Occipital lobe (tissue), 2 donors: ENCODE data around the gene DAPP1. TPM values are rescaled to one million over a fixed set of nuclear protein-coding genes. Genes with fewer than 3 reads are reported as not detected.

Experiments
- DNase-seq: peaks from one replicate; lab custom pipeline; 2025; lab: John Stamatoyannopoulos, UW
- total RNA-seq: library from RNA; depleted of rRNA; stranded (reverse); fragments of >200 nt; gene quantifications from one replicate; pipeline ENCODE4 v1.2.3, GENCODE V29; 2014

Gene DAPP1
- total RNA-seq, 1 donor from 2014 or later = 0.94 TPM

DNA sequence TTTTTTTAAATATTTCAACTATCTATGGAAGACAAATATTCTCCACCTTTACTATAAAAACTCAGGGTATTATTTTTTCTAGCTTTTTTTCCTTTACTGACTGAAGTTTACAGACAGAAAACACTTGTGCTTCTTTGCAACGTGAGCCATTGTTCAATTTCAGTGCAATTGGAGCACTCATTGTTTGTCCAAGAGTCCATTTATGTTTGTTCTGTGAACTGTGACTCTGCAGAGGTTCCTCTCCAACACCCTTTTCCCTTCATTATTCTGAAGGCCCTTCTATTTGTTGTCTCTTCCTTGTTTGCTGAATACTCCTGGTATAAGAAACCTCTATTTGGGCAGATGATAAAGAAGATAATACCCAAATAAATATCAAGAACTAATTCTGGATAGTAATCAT, 37.4 kb downstream of the DAPP1 start:
- no peak for DNase-seq

DNA sequence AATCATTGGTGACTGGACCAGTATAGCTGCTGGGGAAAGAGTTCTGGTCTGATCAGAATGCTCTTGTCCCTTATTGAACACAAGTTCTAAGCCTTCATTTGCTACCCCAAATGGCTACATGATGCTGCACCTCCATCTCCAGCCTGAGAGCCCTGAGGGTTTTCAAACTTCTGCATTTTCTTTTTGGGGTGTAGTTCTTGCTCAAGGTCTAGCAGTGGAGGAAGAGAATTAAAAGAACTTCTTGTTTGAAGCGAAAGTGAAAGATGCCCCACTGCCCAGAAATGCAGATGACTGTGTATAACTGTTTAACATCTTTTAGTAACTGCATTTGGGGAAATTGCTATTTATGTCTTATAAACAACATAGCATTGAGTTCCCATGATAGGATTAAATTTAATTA, 39.1 kb downstream of the DAPP1 start:
- DNase-seq = no peak

DNA sequence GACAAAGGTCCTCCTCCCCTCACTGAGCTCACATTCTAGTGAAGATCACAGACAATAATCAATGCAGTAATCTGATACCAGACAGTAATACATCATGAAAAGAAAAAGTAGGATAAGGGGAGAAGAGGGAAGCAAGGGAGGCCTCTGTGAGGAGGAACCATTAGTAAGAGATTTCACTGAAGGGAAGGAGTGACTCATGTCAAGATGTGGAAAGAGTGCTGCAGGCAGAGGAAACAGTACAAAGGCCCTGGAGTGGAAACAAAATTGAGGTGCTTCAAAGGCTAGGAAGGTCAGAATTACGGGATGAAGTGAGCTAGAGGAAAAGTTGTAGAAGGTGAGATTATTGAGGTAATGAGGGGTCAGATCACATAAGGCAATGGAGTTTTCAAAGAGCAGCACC, 39.5 kb downstream of the DAPP1 start:
- no peak for DNase-seq

- no peak for DNase-seq
Observed at GRCh38 chr4:99857307-99857706, 40.7 kb downstream of the DAPP1 start.

GRCh38 chr4:99859618-99860017, 43.0 kb downstream of the DAPP1 start:
- no peak for DNase-seq

DNA sequence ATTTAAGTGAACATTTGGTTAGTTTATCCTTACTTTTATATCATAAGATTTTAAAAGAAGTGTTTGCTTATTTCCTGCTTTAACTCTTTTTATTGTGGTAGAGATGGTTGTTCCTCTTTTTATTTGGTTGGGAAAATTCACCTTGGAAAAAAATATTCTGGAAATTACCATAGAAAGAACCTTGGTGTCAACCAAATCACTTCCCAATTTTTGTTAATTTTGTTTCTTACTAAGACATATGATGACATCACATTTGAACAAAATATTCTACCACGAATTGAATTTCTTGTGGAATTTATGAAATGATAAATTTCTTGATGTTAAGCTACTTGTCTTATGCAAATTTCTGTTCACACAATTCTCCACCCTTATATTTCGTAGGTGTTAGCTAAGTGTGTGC, 43.9 kb downstream of the DAPP1 start:
- DNase-seq = no peak

GRCh38 chr4:99861120-99861905, 44.7 kb downstream of the DAPP1 start:
- DNase-seq = no peak

- DNase-seq = no peak
Observed at GRCh38 chr4:99863804-99864203, 47.2 kb downstream of the DAPP1 start.

GRCh38 chr4:99868126-99868596, 51.5 kb downstream of the DAPP1 start:
- no peak for DNase-seq

- DNase-seq = no peak
Observed at GRCh38 chr4:99872570-99872969, 55.9 kb downstream of the DAPP1 start.

DNA sequence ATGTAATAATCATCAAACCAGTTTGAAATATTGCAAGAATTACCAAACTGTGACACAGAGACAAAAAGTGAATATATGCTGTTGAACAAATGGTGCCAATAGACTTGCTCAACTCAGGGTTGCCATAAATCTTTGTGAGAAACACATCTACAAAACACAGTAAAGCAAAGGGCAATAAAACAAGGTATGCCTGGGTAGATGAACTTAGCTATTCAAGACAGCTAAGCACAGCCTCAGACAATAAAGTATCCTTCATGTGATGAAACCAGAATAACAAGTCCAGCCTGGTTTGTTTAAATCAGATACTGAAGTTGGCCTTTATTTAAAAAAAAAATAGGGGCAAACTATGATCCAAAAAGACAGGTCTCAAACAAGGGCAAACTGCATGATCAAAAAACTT, 58.4 kb downstream of the DAPP1 start:
- DNase-seq = no peak

DNA sequence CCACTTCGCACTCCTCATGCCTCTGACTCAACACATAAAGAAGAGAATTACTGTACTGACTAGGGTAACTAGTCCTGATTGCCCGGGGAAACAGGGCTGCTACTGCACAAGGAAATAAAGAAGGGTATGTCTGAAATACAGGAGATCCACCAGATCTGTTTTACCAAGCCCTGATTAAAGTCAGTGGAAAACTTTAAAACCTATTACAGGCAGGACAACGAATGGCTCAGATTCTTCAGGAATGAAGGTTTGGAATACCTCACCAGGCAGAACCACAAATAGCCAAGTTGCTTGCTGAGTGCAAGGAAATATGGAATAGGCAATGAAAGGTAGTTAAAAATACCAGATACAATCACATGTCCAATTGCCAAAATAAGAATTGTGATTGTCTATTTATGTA, 60.3 kb downstream of the DAPP1 start:
- no peak for DNase-seq

DNA sequence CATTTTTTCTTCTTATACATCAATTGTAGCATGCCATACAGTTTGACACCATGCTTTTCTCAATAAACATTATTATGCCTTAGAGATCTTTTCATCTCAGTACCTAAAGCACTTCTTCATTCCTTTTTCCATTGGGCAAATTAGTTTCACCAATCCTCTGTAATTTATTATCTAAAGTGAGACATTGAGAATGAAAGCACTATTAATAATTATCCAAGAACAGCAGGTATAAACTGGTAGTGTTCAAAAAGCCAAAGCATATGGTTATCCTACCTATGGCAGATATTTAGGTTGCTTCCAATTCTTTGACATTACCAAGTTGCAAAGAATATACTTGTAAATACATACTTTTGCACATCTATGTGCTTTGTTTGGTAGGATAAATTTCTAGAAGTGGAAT, 62.0 kb downstream of the DAPP1 start:
- no peak for DNase-seq

- DNase-seq = no peak
Observed at GRCh38 chr4:99879458-99879857, 62.8 kb downstream of the DAPP1 start.

DNA sequence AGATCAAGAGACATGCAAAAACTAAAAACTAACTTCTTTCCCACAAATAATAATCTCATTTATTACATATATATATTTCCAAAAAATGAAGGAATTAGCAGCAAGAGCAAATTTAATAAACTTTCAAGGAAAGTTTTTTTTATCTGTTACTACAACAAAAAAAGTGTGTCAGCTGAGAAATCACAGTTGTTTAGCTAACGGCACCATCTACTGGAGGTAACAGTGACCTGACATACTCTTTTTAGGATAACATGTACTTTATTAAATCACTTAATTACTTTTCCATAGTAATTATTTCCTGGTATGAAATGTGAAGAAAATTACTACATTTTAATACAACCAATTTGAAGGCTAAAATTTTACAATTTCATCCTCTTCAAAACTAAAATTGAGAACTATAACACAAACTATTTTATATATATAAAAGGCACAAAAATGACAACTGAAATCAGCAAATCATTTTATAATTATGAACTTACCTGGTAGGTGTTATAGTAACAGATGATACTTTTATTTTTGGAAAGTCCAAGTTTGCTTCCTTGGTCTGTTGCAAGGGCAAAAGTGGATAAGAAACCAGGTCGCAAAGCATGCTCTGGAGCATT, 68.5 kb downstream of the DAPP1 start:
- DNase-seq = no peak

DNA sequence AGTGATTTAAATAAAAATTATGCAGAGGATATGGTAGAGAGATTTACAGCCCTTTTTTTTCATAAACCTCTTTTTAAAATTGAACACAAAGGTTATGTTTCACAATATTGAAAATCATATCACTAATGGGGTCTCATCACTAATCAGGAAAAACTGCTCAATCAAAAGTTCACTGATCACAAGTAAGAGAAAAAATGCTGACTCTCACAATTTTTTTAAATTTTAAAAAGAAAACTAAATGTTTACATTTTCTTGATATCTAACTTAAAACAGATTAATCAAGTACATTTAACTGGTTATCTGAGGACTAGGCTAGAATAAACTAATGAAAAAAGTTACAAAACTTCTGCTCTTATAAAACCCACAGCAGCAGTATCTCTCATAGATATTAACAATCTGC, 69.1 kb downstream of the DAPP1 start:
- no peak for DNase-seq

DNA sequence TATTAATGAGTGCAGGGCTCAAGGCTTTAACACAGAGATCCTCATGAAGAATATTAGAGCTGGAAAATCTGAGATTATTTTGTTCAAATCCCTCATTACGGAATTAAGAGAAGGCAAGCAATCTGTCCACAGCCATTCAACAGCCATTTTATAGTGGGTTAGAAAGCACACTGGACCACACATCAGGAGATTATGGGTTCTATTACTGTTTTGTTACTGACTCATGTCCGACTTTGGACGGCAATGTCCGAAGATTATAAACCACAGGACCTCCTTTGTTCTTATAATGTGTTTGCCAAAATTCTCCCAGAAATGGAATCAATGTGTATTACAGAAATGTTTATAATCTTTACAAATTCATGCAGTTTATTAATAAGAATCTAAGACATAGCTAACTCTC, 69.5 kb downstream of the DAPP1 start:
- DNase-seq = no peak

DNA sequence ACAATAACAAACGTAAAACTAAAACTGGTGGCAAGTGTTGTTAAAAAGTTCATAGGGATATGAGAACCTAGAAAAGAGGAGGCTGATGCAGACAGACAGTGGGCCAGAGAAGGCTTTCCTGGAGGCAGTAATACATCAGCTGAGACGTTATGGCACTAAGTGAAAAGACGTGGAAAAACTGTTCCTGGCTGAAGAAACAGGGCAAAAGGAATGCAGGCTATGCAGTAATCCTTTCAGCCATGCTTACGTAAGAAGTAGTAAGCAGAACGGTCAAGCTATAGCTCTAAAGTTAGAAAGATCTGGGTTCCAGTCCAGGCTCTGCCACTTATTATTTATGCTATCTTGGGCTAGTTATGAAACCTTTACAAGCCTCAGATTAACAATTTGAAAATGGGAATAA, 71.2 kb downstream of the DAPP1 start:
- no peak for DNase-seq

GRCh38 chr4:99891351-99891750, 74.7 kb downstream of the DAPP1 start:
- DNase-seq = no peak

DNA sequence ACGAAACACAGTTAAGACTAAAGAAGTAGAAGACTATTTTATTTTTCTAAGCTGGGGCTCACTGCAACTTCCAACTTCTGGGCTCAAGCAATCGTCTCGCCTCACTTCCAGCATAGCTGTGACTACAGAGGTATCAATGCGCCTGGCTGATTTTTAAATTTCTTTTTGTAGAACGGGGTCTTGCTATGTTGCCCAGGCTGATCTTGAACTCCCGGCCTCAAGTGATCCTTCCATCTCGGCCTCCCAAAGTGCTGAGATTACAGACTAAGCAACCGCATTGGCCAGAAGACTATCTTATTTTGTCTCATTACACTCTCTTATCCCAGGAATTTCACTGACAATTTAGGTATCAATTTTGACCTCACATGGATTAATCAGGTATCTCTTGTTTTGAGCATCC, 76.4 kb downstream of the DAPP1 start:
- DNase-seq = no peak

DNA sequence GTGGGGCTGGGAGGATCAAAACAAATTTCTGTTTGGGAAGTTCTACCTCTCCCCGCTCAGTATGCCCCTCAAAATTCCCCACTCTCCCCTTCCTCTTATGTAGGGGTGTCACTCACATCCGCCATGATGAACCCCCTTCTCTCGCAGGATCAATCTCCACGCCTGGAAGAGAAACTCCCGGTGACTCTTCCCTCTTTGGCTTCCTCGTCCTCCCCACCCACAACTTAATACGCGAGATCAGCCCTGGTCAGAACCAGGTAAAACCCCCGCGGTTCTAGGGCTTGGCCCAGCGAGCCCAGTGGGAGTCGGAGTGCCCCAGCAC, 77.2 kb downstream of the DAPP1 start:
- DNase-seq = no peak

GRCh38 chr4:99894161-99894997, 77.8 kb downstream of the DAPP1 start, which contains the start of gene LAMTOR3:
Gene LAMTOR3, minus strand, starts transcription at chr4:99894427. Its CDS starts 464 bp downstream, at chr4:99893963.
- peak; percentile 87 for DNase-seq
